Gastroesophageal sphincter (tissue), 3 donors: ENCODE data around the gene LGALS1.

Experiments
- CTCF ChIP-seq, 4 experiments: fragments of 200-600 bp in 2 of 4; fragments of 450-650 bp in 2 of 4; sonication (generic) in 1 of 4; IDR thresholded peaks; one replicate each; pipeline ENCODE4 v1.5.1; 2017 to 2019; ENCODE audit warnings: antibody characterized with exemption in 4 of 4, mild to moderate bottlenecking in 2 of 4, moderate library complexity in 2 of 4
- EP300 ChIP-seq: sonication (generic); formaldehyde crosslinking; IDR thresholded peaks from one replicate; pipeline ENCODE4 v1.6.1; 2017; ENCODE audit warnings: antibody characterized with exemption, mild to moderate bottlenecking

DNA sequence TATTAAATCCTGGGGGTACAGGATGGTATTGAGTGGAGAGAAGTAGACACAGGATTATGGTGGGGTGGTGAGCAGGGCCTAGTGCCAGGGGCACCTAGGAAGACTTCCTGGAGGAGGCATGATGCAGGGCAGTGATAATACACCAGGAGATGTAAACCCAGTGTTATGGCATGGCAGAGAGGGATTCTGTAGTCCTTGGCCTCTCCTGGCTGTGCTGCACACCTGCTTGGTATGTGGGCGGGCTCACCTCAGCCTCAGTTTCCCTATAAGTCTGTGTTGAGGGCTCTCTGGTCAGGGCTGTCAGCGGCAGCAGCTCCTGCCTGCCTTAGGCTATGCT is 14.8 kb upstream of the LGALS1 start:
- TF ChIP-seq EP300 (no peak), CTCF (IDR thresholded peaks at IDR 0.05) (no peak)
